Measurements from ENCODE around the gene MRC1. TPM values are rescaled to one million over a fixed set of nuclear protein-coding genes. Genes with fewer than 3 reads are reported as not detected.

The MRC1 gene
- total RNA-seq, 1 experiment from 2014 or later, result 0.05 TPM

- ChIA-PET POLR2A (no interaction called here), CTCF (interaction anchor here (1.0 kb wide), 1 partner anchor 23 kb away, joined by 5 read pairs; no protein-coding TSS in a partner anchor)
- H3K4me3 Mint-ChIP-seq (ENCODE audit: unreplicated experiment), result no peak overlapping the region
- no peaks in the 10 kb centered on the region for H3K36me3 Mint-ChIP-seq (ENCODE audit: insufficient read depth, unreplicated experiment)
- no peaks in the 10 kb centered on the region for H3K27me3 ChIP-seq (replicated peaks; ENCODE audit: control insufficient read depth, insufficient read depth, low read length)
- no peaks in the 10 kb centered on the region for H3K36me3 ChIP-seq (ENCODE audit: control insufficient read depth, insufficient read depth, low read length)
- no peak for DNase-seq
- no peak for TF ChIP-seq CTCF (IDR thresholded peaks at IDR 0.05; ENCODE audit: insufficient read depth in 1 of 2, low read depth in 1 of 2, low read length in 1 of 2, severe bottlenecking in 1 of 2, unreplicated experiment in 1 of 2)
- peaks cover 10% of the 10 kb centered on the region for H3K27me3 Mint-ChIP-seq (ENCODE audit: insufficient read depth, unreplicated experiment)
- H3K4me1 Mint-ChIP-seq (ENCODE audit: low read depth, unreplicated experiment), result no peaks in the 10 kb centered on the region
- no peaks in the 10 kb centered on the region for H3K9me3 ChIP-seq
- no peak overlapping the region for H3K4me3 ChIP-seq (ENCODE audit: low read depth, low read length)
- H3K27ac Mint-ChIP-seq (ENCODE audit: unreplicated experiment), result no peak overlapping the region
- no peaks in the 10 kb centered on the region for H3K4me1 ChIP-seq
- BruUV-seq (replicated peaks), result no TSS peak
- intact Hi-C loops (cut with micrococcal nuclease; ENCODE audit: unreplicated experiment), result no loop called here
- no peaks in the 10 kb centered on the region for H3K9me3 Mint-ChIP-seq (ENCODE audit: unreplicated experiment)
These were observed 61.9 kb downstream of the MRC1 start for GRCh38 chr10:17871036-17871435.

GRCh38 chr10:17872191-17873091 lies 63.3 kb downstream of the MRC1 start:
- BruUV-seq (replicated peaks), result no TSS peak
- H3K9me3 Mint-ChIP-seq (ENCODE audit: unreplicated experiment), result no peaks in the 10 kb centered on the region
- Histone ChIP-seq H3K4me1 (no peaks in the 10 kb centered on the region), H3K9me3 (no peaks in the 10 kb centered on the region), H3K36me3 (ENCODE audit: control insufficient read depth, insufficient read depth, low read length) (no peaks in the 10 kb centered on the region), H3K27me3 (replicated peaks; ENCODE audit: control insufficient read depth, insufficient read depth, low read length) (no peaks in the 10 kb centered on the region), H3K4me3 (ENCODE audit: low read depth, low read length) (no peak overlapping the region)
- no peak overlapping the region for H3K27ac Mint-ChIP-seq (ENCODE audit: unreplicated experiment)
- intact Hi-C loops (cut with micrococcal nuclease; ENCODE audit: unreplicated experiment), result loop anchor here (1.0 to 2.0 kb wide), 4 partner anchors 50 to 265 kb away; no protein-coding TSS in a partner anchor
- ChIA-PET POLR2A (no interaction called here), CTCF (interaction anchor here (1.0 kb wide), 1 partner anchor 25 kb away, joined by 5 read pairs; no protein-coding TSS in a partner anchor)
- peak; percentile 41 to 60 for TF ChIP-seq CTCF (IDR thresholded peaks at IDR 0.05; ENCODE audit: insufficient read depth in 1 of 2, low read depth in 1 of 2, low read length in 1 of 2, severe bottlenecking in 1 of 2, unreplicated experiment in 1 of 2)
- H3K4me3 Mint-ChIP-seq (ENCODE audit: unreplicated experiment), result no peak overlapping the region
- H3K4me1 Mint-ChIP-seq (ENCODE audit: low read depth, unreplicated experiment), result no peaks in the 10 kb centered on the region
- DNase-seq, result peak in 1 of 2 experiments; percentile 17
- H3K27me3 Mint-ChIP-seq (ENCODE audit: insufficient read depth, unreplicated experiment), result peaks cover 6% of the 10 kb centered on the region
- no peaks in the 10 kb centered on the region for H3K36me3 Mint-ChIP-seq (ENCODE audit: insufficient read depth, unreplicated experiment)

- H3K4me1 Mint-ChIP-seq (ENCODE audit: low read depth, unreplicated experiment), result no peaks in the 10 kb centered on the region
- H3K36me3 Mint-ChIP-seq (ENCODE audit: insufficient read depth, unreplicated experiment), result no peaks in the 10 kb centered on the region
- no peaks in the 10 kb centered on the region for H3K4me1 ChIP-seq
- H3K36me3 ChIP-seq (ENCODE audit: control insufficient read depth, insufficient read depth, low read length), result no peaks in the 10 kb centered on the region
- DNase-seq, result no peak
- POLR2A ChIA-PET, result no interaction called here
- no peak overlapping the region for H3K4me3 ChIP-seq (ENCODE audit: low read depth, low read length)
- no peaks in the 10 kb centered on the region for H3K9me3 ChIP-seq
- no peak overlapping the region for H3K4me3 Mint-ChIP-seq (ENCODE audit: unreplicated experiment)
- no peak overlapping the region for H3K27ac Mint-ChIP-seq (ENCODE audit: unreplicated experiment)
- H3K27me3 Mint-ChIP-seq (ENCODE audit: insufficient read depth, unreplicated experiment), result peaks cover under 1% of the 10 kb centered on the region
- CTCF ChIA-PET, result no interaction called here
- H3K27me3 ChIP-seq (replicated peaks; ENCODE audit: control insufficient read depth, insufficient read depth, low read length), result no peaks in the 10 kb centered on the region
- no peaks in the 10 kb centered on the region for H3K9me3 Mint-ChIP-seq (ENCODE audit: unreplicated experiment)
- TF ChIP-seq CTCF (IDR thresholded peaks at IDR 0.05; ENCODE audit: insufficient read depth in 1 of 2, low read depth in 1 of 2, low read length in 1 of 2, severe bottlenecking in 1 of 2, unreplicated experiment in 1 of 2), result no peak
- BruUV-seq (replicated peaks), result no TSS peak
- intact Hi-C loops (cut with micrococcal nuclease; ENCODE audit: unreplicated experiment), result loop anchor here (1.0 to 2.0 kb wide), 2 partner anchors 51 to 68 kb away; no protein-coding TSS in a partner anchor
These were observed 64.8 kb downstream of the MRC1 start for GRCh38 chr10:17873946-17874345.
